Brain microvascular endothelial cell (primary cell): ENCODE data around the gene SSTR5.

Experiments
- DNase-seq: peaks from one replicate; pipeline ENCODE4 v3.0.0-alpha.2; 2020
- H3K27ac ChIP-seq: fragments of 250-450 bp; sonication (Bioruptor Pico); 2 replicates; pipeline ENCODE4 v1.5.1; 2020; ENCODE audit warnings: mild to moderate bottlenecking, moderate library complexity
- H3K27me3 ChIP-seq: fragments of 250-450 bp; sonication (Bioruptor Pico); replicated peaks from 2 replicates; pipeline ENCODE4 v1.5.1; 2020; ENCODE audit warnings: mild to moderate bottlenecking
- H3K36me3 ChIP-seq: fragments of 250-450 bp; sonication (Bioruptor Pico); replicated peaks from 2 replicates; pipeline ENCODE4 v1.5.1; 2020; ENCODE audit warnings: mild to moderate bottlenecking
- H3K4me3 ChIP-seq: 2 replicates; pipeline ENCODE4 v1.5.1; 2011; ENCODE audit warnings: low read depth, mild to moderate bottlenecking, control low read depth, low read length, moderate library complexity
- CTCF ChIP-seq: IDR thresholded peaks from 2 replicates; pipeline ENCODE4 v1.5.1; 2011; ENCODE audit warnings: low read depth, mild to moderate bottlenecking, moderate library complexity, low read length, control low read depth, inconsistent platforms; ENCODE audit errors: missing control alignments
- in situ Hi-C: cut with HindIII; loops from 2 replicates; pipeline ENCODE4 v1.10.0; 2017; ENCODE audit warnings: low sequenced_read_pairs, low pct_ligation_motif_present

SSTR5 gene

GRCh38 chr16:1028056-1028455 lies 44.5 kb upstream of the SSTR5 start:
- DNase-seq: no peak
- Histone ChIP-seq H3K27ac (no peak overlapping the region), H3K4me3 (no peak overlapping the region), H3K27me3 (peaks cover 16% of the 10 kb centered on the region), H3K36me3 (no peaks in the 10 kb centered on the region)
- TF ChIP-seq CTCF: no peak
- in situ Hi-C loops: no loop called here

GRCh38 chr16:1028524-1029258 lies 43.9 kb upstream of the SSTR5 start:
- in situ Hi-C loops: no loop called here
- Histone ChIP-seq H3K4me3 (no peak overlapping the region), H3K27ac (no peak overlapping the region), H3K36me3 (no peaks in the 10 kb centered on the region), H3K27me3 (peaks cover 16% of the 10 kb centered on the region)
- no peak for DNase-seq
- TF ChIP-seq CTCF: no peak

- Histone ChIP-seq H3K36me3 (no peaks in the 10 kb centered on the region), H3K27me3 (peaks cover 16% of the 10 kb centered on the region), H3K27ac (no peak overlapping the region), H3K4me3 (no peak overlapping the region)
- no peak for DNase-seq
- in situ Hi-C loops: no loop called here
- TF ChIP-seq CTCF: no peak
Measured at GRCh38 chr16:1029259-1029545, 43.3 kb upstream of the SSTR5 start.

GRCh38 chr16:1030473-1030901 lies 42.1 kb upstream of the SSTR5 start:
- Histone ChIP-seq H3K27ac (no peak overlapping the region), H3K36me3 (no peaks in the 10 kb centered on the region), H3K27me3 (peaks cover 16% of the 10 kb centered on the region), H3K4me3 (no peak overlapping the region)
- TF ChIP-seq CTCF: no peak
- DNase-seq: no peak
- in situ Hi-C loops: no loop called here

GRCh38 chr16:1031666-1032065 lies 40.9 kb upstream of the SSTR5 start:
- Histone ChIP-seq H3K27me3 (peaks cover 16% of the 10 kb centered on the region), H3K4me3 (no peak overlapping the region), H3K36me3 (no peaks in the 10 kb centered on the region), H3K27ac (no peak overlapping the region)
- DNase-seq: no peak
- no peak for TF ChIP-seq CTCF
- in situ Hi-C loops: no loop called here

GRCh38 chr16:1032607-1033006 lies 39.9 kb upstream of the SSTR5 start:
- Histone ChIP-seq H3K27me3 (peaks cover 19% of the 10 kb centered on the region), H3K4me3 (no peak overlapping the region), H3K36me3 (no peaks in the 10 kb centered on the region), H3K27ac (no peak overlapping the region)
- no peak for DNase-seq
- in situ Hi-C loops: no loop called here
- TF ChIP-seq CTCF: no peak
